GM12872 (cell line): Measurements from ENCODE around the gene EIF4H.

Experiments used
- CTCF ChIP-seq: IDR thresholded peaks from 3 replicates; pipeline ENCODE4 v1.5.1; 2011; ENCODE audit warnings: low read depth, mild to moderate bottlenecking, low read length, moderate library complexity; ENCODE audit not compliant: insufficient read depth

EIF4H gene

GRCh38 chr7:74218343-74218698 lies 44.2 kb downstream of the EIF4H start:
- no peak for TF ChIP-seq CTCF

- TF ChIP-seq CTCF: no peak
Measured at GRCh38 chr7:74219416-74219815, 45.3 kb downstream of the EIF4H start.

- TF ChIP-seq CTCF: no peak
Measured at GRCh38 chr7:74220229-74220628, 46.1 kb downstream of the EIF4H start.

GRCh38 chr7:74221713-74222112 lies 47.6 kb downstream of the EIF4H start:
- no peak for TF ChIP-seq CTCF

GRCh38 chr7:74222851-74223710 lies 48.9 kb downstream of the EIF4H start:
- TF ChIP-seq CTCF: no peak

- no peak for TF ChIP-seq CTCF
Measured at GRCh38 chr7:74223711-74224510, 49.8 kb downstream of the EIF4H start.

- TF ChIP-seq CTCF: no peak
Measured at GRCh38 chr7:74224511-74224832, 50.3 kb downstream of the EIF4H start.
